ENCODE data around the gene CACNA2D2. TPM values are rescaled to one million over a fixed set of nuclear protein-coding genes. Genes with fewer than 3 reads are reported as not detected.

The CACNA2D2 gene
- total RNA-seq, 1 donor from 2014 or later, result 1.00 TPM

DNA sequence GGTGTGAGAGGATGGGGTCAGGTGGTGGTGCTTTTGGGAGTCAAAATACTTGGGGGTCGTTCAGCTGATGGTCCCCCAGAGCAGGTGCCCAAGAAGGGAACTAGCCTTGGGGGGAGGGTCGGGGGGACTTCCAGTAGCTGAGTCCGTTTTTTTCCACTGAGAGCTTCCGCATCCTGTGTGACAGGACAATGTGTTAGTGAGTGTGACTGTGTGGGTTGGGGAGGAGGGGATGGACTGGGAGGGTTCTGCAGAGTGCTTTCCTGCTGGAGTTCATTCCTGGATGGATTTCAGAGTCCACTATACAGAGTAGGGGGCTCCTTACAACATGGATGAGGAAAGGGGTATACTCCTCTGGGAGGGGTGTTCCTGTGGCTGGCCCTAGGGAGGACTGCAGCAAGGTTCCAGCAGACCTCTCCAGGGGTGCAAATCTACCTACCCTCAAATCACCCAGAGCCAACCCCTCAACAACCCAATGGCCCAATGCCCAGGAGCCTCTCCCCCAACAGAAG is 180.3 kb downstream of the CACNA2D2 start:
- no peaks in the 10 kb centered on the region for H3K27me3 Mint-ChIP-seq (ENCODE audit: low read depth, unreplicated experiment)
- no peak for TF ChIP-seq EZH2 (IDR thresholded peaks at IDR 0.05; ENCODE audit: insufficient read depth, low read length)
- TF ChIP-seq, protein P1, sequence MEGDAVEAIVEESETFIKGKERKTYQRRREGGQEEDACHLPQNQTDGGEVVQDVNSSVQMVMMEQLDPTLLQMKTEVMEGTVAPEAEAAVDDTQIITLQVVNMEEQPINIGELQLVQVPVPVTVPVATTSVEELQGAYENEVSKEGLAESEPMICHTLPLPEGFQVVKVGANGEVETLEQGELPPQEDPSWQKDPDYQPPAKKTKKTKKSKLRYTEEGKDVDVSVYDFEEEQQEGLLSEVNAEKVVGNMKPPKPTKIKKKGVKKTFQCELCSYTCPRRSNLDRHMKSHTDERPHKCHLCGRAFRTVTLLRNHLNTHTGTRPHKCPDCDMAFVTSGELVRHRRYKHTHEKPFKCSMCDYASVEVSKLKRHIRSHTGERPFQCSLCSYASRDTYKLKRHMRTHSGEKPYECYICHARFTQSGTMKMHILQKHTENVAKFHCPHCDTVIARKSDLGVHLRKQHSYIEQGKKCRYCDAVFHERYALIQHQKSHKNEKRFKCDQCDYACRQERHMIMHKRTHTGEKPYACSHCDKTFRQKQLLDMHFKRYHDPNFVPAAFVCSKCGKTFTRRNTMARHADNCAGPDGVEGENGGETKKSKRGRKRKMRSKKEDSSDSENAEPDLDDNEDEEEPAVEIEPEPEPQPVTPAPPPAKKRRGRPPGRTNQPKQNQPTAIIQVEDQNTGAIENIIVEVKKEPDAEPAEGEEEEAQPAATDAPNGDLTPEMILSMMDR (IDR thresholded peaks at IDR 0.05; ENCODE audit: insufficient read depth, low read depth, low read length), result no peak
- H3K4me1 ChIP-seq (ENCODE audit: insufficient read depth, low read length), result peaks cover 24% of the 10 kb centered on the region
- no peak overlapping the region for H3K4me2 ChIP-seq (ENCODE audit: low read length)
- H3K27me3 ChIP-seq (ENCODE audit: insufficient read depth, low read length), result no peaks in the 10 kb centered on the region
- peaks cover 52% of the 10 kb centered on the region for H3K79me2 ChIP-seq (ENCODE audit: insufficient read depth, low read length)
- H3K27ac Mint-ChIP-seq (ENCODE audit: unreplicated experiment), result peak overlapping the region; percentile 12
- peaks cover 21% of the 10 kb centered on the region for H3K4me1 Mint-ChIP-seq (ENCODE audit: low read depth, unreplicated experiment)
- no peak overlapping the region for H3K27ac ChIP-seq (ENCODE audit: low read depth, low read length)
- no peak overlapping the region for H3K4me3 ChIP-seq (ENCODE audit: insufficient read depth, low read depth, low read length)
- H3K9me3 ChIP-seq (ENCODE audit: insufficient read depth, low read depth, low read length), result no peaks in the 10 kb centered on the region
- FAIRE-seq (no peak), DNase-seq (ENCODE audit: low read depth) (no peak)
- peak overlapping the region; percentile 45 for H3K4me3 Mint-ChIP-seq (ENCODE audit: unreplicated experiment)
- H3K36me3 Mint-ChIP-seq (ENCODE audit: low read depth, unreplicated experiment), result peaks cover 12% of the 10 kb centered on the region
- H3K9ac ChIP-seq (ENCODE audit: low read length), result no peak overlapping the region
- H3K36me3 ChIP-seq (ENCODE audit: insufficient read depth, low read length), result peaks cover 13% of the 10 kb centered on the region
- H4K20me1 ChIP-seq (ENCODE audit: insufficient read depth, low read length), result peaks cover 30% of the 10 kb centered on the region
- H3K9me3 Mint-ChIP-seq (ENCODE audit: unreplicated experiment), result no peaks in the 10 kb centered on the region
- H2AFZ ChIP-seq (ENCODE audit: low read depth, low read length), result no peak overlapping the region

DNA sequence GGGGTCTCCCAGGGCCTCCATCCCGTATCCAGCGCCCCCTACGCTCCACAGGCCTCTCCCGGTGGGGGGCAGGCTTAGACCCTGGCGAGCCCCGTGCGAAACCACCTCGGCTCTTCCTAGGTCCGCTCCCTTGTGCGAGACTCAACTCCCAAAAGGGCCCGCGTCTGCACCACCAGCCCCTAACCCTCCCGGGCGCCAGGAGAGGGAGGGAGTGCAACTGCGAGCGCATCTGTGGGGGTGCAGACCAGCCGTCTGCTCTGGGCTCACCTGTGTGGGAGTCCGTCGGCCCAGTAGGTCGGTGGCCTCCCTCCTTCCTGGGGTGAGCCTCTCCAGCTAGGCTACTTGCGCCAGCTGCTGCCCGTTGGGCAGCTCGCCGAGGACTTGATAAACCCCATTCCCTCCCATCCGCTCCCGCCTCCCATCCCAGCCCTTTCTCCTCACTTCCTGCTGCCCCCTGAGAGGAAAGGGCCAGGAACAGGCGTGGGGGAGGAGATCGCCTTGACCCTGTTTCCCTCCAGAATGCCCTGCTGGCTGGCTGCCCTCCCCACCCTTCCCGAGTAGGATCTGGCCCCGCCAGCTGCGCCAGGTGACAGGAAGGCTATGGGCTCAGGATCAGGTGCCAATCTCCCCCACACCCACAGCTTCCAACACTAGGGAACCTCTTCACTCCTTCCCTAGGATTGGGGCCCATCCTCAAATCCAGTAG is 180.9 kb downstream of the CACNA2D2 start, which contains the start of gene HYAL2:
HYAL2 (minus strand) TSS at position 360 of the 706 bp plus-strand sequence. CDS start 2,256 bp downstream, outside the sequence.
- peaks cover 13% of the 10 kb centered on the region for H3K36me3 Mint-ChIP-seq (ENCODE audit: low read depth, unreplicated experiment)
- H3K27ac ChIP-seq (ENCODE audit: low read depth, low read length), result peak within 1 kb of the TSS; percentile 100
- peak within 1 kb of the TSS; percentile 98 for H3K27ac Mint-ChIP-seq (ENCODE audit: unreplicated experiment)
- H3K9me3 ChIP-seq (ENCODE audit: insufficient read depth, low read depth, low read length), result no peaks in the 10 kb centered on the region
- peak within 1 kb of the TSS; percentile 92 for H2AFZ ChIP-seq (ENCODE audit: low read depth, low read length)
- peaks cover 13% of the 10 kb centered on the region for H3K36me3 ChIP-seq (ENCODE audit: insufficient read depth, low read length)
- H3K4me2 ChIP-seq (ENCODE audit: low read length), result peak within 1 kb of the TSS; percentile 93
- no peaks in the 10 kb centered on the region for H3K27me3 ChIP-seq (ENCODE audit: insufficient read depth, low read length)
- peak within 1 kb of the TSS; percentile 95 for H3K4me3 ChIP-seq (ENCODE audit: insufficient read depth, low read depth, low read length)
- TF ChIP-seq EZH2 (IDR thresholded peaks at IDR 0.05; ENCODE audit: insufficient read depth, low read length), result no peak
- TF ChIP-seq, protein P1 (IDR thresholded peaks at IDR 0.05; ENCODE audit: insufficient read depth, low read depth, low read length), result no peak
- H3K4me1 Mint-ChIP-seq (ENCODE audit: low read depth, unreplicated experiment), result peaks cover 21% of the 10 kb centered on the region
- H4K20me1 ChIP-seq (ENCODE audit: insufficient read depth, low read length), result peaks cover 33% of the 10 kb centered on the region
- no peak for FAIRE-seq
- no peaks in the 10 kb centered on the region for H3K9me3 Mint-ChIP-seq (ENCODE audit: unreplicated experiment)
- H3K4me3 Mint-ChIP-seq (ENCODE audit: unreplicated experiment), result peak within 1 kb of the TSS; percentile 85
- no peak for DNase-seq (ENCODE audit: low read depth)
- peaks cover 53% of the 10 kb centered on the region for H3K79me2 ChIP-seq (ENCODE audit: insufficient read depth, low read length)
- H3K27me3 Mint-ChIP-seq (ENCODE audit: low read depth, unreplicated experiment), result no peaks in the 10 kb centered on the region
- peaks cover 24% of the 10 kb centered on the region for H3K4me1 ChIP-seq (ENCODE audit: insufficient read depth, low read length)
- peak within 1 kb of the TSS; percentile 96 for H3K9ac ChIP-seq (ENCODE audit: low read length)

DNA sequence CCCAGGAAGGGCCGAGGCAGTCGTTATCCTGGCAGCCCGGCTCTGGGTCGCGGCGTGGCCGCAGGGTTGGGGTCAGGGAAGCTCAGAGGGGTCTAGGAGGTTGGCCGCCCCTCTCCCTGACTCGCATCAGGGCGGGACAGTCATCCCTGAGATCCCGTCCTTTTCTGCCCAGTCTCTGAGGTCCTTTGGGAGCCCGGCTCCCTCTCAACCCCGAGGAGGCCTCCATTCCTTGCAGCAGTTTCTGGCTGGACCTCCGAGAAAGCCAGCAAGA is 181.4 kb downstream of the CACNA2D2 start:
- H3K4me1 Mint-ChIP-seq (ENCODE audit: low read depth, unreplicated experiment), result peaks cover 20% of the 10 kb centered on the region

More for the DNA sequence above, 181.4 kb downstream of the CACNA2D2 start:
- H3K27ac Mint-ChIP-seq (ENCODE audit: unreplicated experiment), result no peak overlapping the region
- peak overlapping the region; percentile 93 for H3K4me2 ChIP-seq (ENCODE audit: low read length)
- peaks cover 48% of the 10 kb centered on the region for H3K79me2 ChIP-seq (ENCODE audit: insufficient read depth, low read length)
- H3K36me3 ChIP-seq (ENCODE audit: insufficient read depth, low read length), result peaks cover 13% of the 10 kb centered on the region
- FAIRE-seq (no peak), DNase-seq (ENCODE audit: low read depth) (no peak)
- H3K36me3 Mint-ChIP-seq (ENCODE audit: low read depth, unreplicated experiment), result peaks cover 13% of the 10 kb centered on the region
- H3K9me3 Mint-ChIP-seq (ENCODE audit: unreplicated experiment), result no peaks in the 10 kb centered on the region
- H3K9me3 ChIP-seq (ENCODE audit: insufficient read depth, low read depth, low read length), result no peaks in the 10 kb centered on the region
- TF ChIP-seq EZH2 (IDR thresholded peaks at IDR 0.05; ENCODE audit: insufficient read depth, low read length), result no peak
- TF ChIP-seq, protein P1 (IDR thresholded peaks at IDR 0.05; ENCODE audit: insufficient read depth, low read depth, low read length), result no peak
- H3K4me3 ChIP-seq (ENCODE audit: insufficient read depth, low read depth, low read length), result peak overlapping the region; percentile 95
- H3K27me3 Mint-ChIP-seq (ENCODE audit: low read depth, unreplicated experiment), result no peaks in the 10 kb centered on the region
- peak overlapping the region; percentile 96 for H3K9ac ChIP-seq (ENCODE audit: low read length)
- no peaks in the 10 kb centered on the region for H3K27me3 ChIP-seq (ENCODE audit: insufficient read depth, low read length)
- peak overlapping the region; percentile 85 for H3K4me3 Mint-ChIP-seq (ENCODE audit: unreplicated experiment)
- H3K4me1 ChIP-seq (ENCODE audit: insufficient read depth, low read length), result peaks cover 24% of the 10 kb centered on the region
- H3K27ac ChIP-seq (ENCODE audit: low read depth, low read length), result no peak overlapping the region
- peak overlapping the region; percentile 73 for H2AFZ ChIP-seq (ENCODE audit: low read depth, low read length)
- peaks cover 35% of the 10 kb centered on the region for H4K20me1 ChIP-seq (ENCODE audit: insufficient read depth, low read length)
